ENCODE results near the gene DNHD1.

DNA sequence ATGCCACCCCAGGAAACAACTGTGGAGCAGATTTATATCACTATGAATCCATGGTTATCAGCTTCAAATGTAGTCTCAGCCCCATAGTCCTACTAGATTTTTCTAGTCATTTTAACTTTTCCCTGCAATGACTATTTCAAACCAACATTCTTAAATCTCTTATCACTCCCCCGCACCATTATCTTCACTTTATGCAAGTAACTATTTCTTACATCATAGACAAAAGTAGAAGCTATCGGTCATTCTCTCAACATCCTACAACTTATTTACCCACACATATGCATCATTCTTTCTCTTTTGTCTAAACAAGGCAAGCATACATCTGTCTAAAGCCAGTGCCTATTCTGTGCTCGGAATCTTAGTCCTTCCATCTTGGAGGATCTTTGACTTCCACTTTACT is 11.4 kb upstream of the DNHD1 start:
- TF ChIP-seq POLR2AphosphoS5 (IDR thresholded peaks at IDR 0.05; ENCODE audit: low read depth, low read length) (no peak), TAF1 (IDR thresholded peaks at IDR 0.05; ENCODE audit: borderline replicate concordance, insufficient read depth, low read length) (no peak), FOXP2 (optimal IDR thresholded peaks at IDR 0.05; ENCODE audit: borderline replicate concordance, extremely low read depth, extremely low read length, insufficient read depth) (no peak), SIN3A (IDR thresholded peaks at IDR 0.05; ENCODE audit: borderline replicate concordance, insufficient read depth, low read length) (no peak)
- TF ChIP-seq, protein P1, sequence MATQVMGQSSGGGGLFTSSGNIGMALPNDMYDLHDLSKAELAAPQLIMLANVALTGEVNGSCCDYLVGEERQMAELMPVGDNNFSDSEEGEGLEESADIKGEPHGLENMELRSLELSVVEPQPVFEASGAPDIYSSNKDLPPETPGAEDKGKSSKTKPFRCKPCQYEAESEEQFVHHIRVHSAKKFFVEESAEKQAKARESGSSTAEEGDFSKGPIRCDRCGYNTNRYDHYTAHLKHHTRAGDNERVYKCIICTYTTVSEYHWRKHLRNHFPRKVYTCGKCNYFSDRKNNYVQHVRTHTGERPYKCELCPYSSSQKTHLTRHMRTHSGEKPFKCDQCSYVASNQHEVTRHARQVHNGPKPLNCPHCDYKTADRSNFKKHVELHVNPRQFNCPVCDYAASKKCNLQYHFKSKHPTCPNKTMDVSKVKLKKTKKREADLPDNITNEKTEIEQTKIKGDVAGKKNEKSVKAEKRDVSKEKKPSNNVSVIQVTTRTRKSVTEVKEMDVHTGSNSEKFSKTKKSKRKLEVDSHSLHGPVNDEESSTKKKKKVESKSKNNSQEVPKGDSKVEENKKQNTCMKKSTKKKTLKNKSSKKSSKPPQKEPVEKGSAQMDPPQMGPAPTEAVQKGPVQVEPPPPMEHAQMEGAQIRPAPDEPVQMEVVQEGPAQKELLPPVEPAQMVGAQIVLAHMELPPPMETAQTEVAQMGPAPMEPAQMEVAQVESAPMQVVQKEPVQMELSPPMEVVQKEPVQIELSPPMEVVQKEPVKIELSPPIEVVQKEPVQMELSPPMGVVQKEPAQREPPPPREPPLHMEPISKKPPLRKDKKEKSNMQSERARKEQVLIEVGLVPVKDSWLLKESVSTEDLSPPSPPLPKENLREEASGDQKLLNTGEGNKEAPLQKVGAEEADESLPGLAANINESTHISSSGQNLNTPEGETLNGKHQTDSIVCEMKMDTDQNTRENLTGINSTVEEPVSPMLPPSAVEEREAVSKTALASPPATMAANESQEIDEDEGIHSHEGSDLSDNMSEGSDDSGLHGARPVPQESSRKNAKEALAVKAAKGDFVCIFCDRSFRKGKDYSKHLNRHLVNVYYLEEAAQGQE (IDR thresholded peaks at IDR 0.05; ENCODE audit: insufficient read depth in 1 of 2, low read depth in 2 of 2, low read length in 2 of 2): no peak
